Adrenal gland (tissue), 12 donors: ENCODE results near the gene CTAGE1. TPM values are rescaled to one million over a fixed set of nuclear protein-coding genes. Genes with fewer than 3 reads are reported as not detected.

Source experiments
- DNase-seq, 7 donors: peaks; one replicate each; pipeline ENCODE4 v3.0.0-alpha.2; 2019 to 2020
- H3K27ac ChIP-seq, 5 donors: fragments of 200-600 bp; sonication (generic) in 4 of 5; 1 replicate in 3 of 5; 2 replicates in 2 of 5; pipeline versions ENCODE4 v1.5.1 to v1.8.0; 2016 to 2020; ENCODE audit warnings: mild to moderate bottlenecking in 1 of 5
- H3K27me3 ChIP-seq: fragments of 200-600 bp; 2 replicates; pipeline ENCODE4 v1.8.0; 2021
- H3K36me3 ChIP-seq, 2 donors: fragments of 200-600 bp; replicated peaks in 1 of 2; 1 replicate in 1 of 2; 2 replicates in 1 of 2; pipeline versions ENCODE4 v1.5.1 to v1.8.0; 2018 to 2022
- H3K4me1 ChIP-seq, 2 donors: fragments of 200-600 bp; replicated peaks in 1 of 2; 1 replicate in 1 of 2; 2 replicates in 1 of 2; pipeline versions ENCODE4 v1.5.1 to v1.8.0; 2018 to 2021
- H3K4me3 ChIP-seq, 4 donors: fragments of 200-600 bp; sonication (generic) in 3 of 4; one replicate each; pipeline ENCODE4 v1.5.1; 2016 to 2018
- H3K9me3 ChIP-seq, 3 donors: fragments of 200-600 bp; sonication (generic) in 1 of 3; replicated peaks in 1 of 3; 1 replicate in 2 of 3; 2 replicates in 1 of 3; pipeline versions ENCODE4 v1.5.1 to v1.8.0; 2016 to 2021
- POLR2A ChIP-seq, 2 donors: fragments of 450-650 bp; IDR thresholded peaks; one replicate each; pipeline ENCODE4 v1.6.1; 2017; ENCODE audit warnings: antibody characterized with exemption in 2 of 2, mild to moderate bottlenecking in 2 of 2, moderate library complexity in 1 of 2
- WGBS, 4 donors: extraction: QIAGEN DNeasy Blood & Tissue Kit in 2 of 4; methylation state at CpG; one replicate each; pipeline versions ENCODE4 v1.1.5 to v1.1.7; 2013 to 2017; 5-methylcytosine and 5-hydroxymethylcytosine counted together
- intact Hi-C, 2 donors: fragments of 100-400 bp; cut with DNase I; formaldehyde crosslinking; loops; one replicate each; pipeline versions ENCODE4 v1.14.1 to v1.15.0; 2022 to 2023
- polyA plus RNA-seq, 3 donors: library from polyadenylated mRNA; stranded (reverse); fragments of 200-250 nt in 2 of 3; fragments of 350-450 nt in 1 of 3; fragmentation: Illumina TruSeq in 1 of 3; extraction: RNeasy Lipid Tissue Mini Kit (QIAGEN cat#74804) in 1 of 3; gene quantifications; one replicate each; pipeline ENCODE4 v1.2.3, GENCODE V29; 2013 to 2014
- total RNA-seq, 9 donors: library from RNA; depleted of rRNA in 4 of 9; stranded (reverse); fragments of >200 nt in 4 of 9; fragments of 120-200 nt in 1 of 9; fragmentation: NEBNext Ultra II Directional in 1 of 9; extraction: Animal tissue kit (Norgen Biotek cat#: 25700) in 1 of 9; gene quantifications; one replicate each; pipeline versions ENCODE4 v1.1.0 to v1.2.4, GENCODE V29; 2013 to 2023
- TF ChIP-seq, protein P1 (sequence below), 6 experiments: fragments of 450-650 bp in 4 of 6; fragments of 200-600 bp in 2 of 6; sonication (generic) in 1 of 6; IDR thresholded peaks; 1 replicate in 5 of 6; 2 replicates in 1 of 6; pipeline versions ENCODE4 v1.5.1 to v1.8.0; 2016 to 2021; ENCODE audit warnings: antibody characterized with exemption in 6 of 6, mild to moderate bottlenecking in 2 of 6, moderate library complexity in 1 of 6
- donor health status: healthy with polysubstance abuse.
- donor health status: Bipolar disorder and iron deficiency.
- donor health status: DM: yes; HTN: yes; CAD: no.
- donor health status: DM: no; HTN: no; CAD: no.
- donor health status: DM: no; HTN: no; CAD: no.
- donor health status: DM: yes; HTN: yes; CAD: no.

Gene CTAGE1
- total and polyA plus RNA-seq, 12 donors, result under 0.01 to 0.14 (median 0.04) TPM; not detected in 9

DNA sequence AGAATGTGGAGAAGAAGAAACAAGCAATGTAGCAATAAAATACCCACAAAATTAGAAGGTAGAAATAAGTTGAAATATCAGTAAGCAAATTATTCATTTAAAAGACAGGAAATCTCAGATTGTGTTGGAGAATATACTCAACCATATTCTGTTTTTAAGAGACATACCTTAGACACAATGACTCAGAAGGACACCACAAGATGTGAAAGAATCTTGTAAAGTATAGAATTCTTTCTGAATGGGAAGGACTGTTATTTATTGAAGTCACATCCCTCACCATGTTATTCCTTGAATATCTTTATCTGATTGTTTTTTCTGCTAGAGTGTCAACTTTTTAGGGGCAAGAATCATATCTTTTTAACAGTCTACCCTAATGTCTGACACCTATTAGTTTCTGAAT is 50.4 kb downstream of the CTAGE1 start:
- intact Hi-C loops, result no loop called here
- Histone ChIP-seq H3K4me1 (no peaks in the 10 kb centered on the region), H3K9me3 (no peaks in the 10 kb centered on the region), H3K27ac (no peak overlapping the region), H3K36me3 (no peaks in the 10 kb centered on the region), H3K4me3 (no peak overlapping the region), H3K27me3 (no peaks in the 10 kb centered on the region)
- no peak for DNase-seq
- TF ChIP-seq POLR2A (IDR thresholded peaks at IDR 0.05), result no peak
- TF ChIP-seq, protein P1, sequence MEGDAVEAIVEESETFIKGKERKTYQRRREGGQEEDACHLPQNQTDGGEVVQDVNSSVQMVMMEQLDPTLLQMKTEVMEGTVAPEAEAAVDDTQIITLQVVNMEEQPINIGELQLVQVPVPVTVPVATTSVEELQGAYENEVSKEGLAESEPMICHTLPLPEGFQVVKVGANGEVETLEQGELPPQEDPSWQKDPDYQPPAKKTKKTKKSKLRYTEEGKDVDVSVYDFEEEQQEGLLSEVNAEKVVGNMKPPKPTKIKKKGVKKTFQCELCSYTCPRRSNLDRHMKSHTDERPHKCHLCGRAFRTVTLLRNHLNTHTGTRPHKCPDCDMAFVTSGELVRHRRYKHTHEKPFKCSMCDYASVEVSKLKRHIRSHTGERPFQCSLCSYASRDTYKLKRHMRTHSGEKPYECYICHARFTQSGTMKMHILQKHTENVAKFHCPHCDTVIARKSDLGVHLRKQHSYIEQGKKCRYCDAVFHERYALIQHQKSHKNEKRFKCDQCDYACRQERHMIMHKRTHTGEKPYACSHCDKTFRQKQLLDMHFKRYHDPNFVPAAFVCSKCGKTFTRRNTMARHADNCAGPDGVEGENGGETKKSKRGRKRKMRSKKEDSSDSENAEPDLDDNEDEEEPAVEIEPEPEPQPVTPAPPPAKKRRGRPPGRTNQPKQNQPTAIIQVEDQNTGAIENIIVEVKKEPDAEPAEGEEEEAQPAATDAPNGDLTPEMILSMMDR (IDR thresholded peaks at IDR 0.05), result no peak

DNA sequence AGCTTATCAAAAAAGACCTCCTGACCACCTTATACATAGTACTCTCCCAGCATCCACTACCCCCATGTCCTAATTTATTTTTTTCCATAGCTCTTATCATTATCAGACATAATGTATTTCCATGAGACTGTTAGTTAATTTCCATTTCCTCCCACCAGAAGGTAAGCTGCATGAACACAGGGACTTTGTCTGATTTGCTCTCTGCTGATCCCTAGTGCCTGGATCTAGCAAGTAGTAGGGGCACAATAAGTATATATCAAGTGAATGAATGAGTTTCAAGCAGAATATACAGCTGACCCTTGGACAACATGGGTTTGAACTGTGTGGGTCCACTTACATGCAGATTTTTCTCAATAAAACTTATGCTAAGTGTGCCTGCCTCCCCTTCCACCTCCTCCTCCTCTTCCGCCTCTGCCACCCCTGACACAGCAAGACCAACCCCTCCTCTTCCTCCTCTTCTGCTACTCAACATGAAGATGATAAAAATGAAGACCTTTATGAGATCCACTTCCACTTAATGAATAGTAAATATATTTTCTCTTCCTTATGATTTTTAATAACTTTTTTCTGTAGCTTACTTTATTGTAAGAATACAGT is 53.8 kb downstream of the CTAGE1 start:
- WGBS, 4 donors, result 89 to 100% (median 94%) methylated on average over 1 of the region's 1 CpG
- TF ChIP-seq, protein P1 (IDR thresholded peaks at IDR 0.05), result peak; percentile 19 to 51 (median 30)
- TF ChIP-seq POLR2A (IDR thresholded peaks at IDR 0.05), result no peak
- Histone ChIP-seq H3K4me3 (no peak overlapping the region), H3K27me3 (no peaks in the 10 kb centered on the region), H3K4me1 (no peaks in the 10 kb centered on the region), H3K36me3 (no peaks in the 10 kb centered on the region), H3K27ac (no peak overlapping the region), H3K9me3 (no peaks in the 10 kb centered on the region)
- no peak for DNase-seq
- intact Hi-C loops, result no loop called here

Other genes with a start within 250 kb of the CTAGE1 start
- gene GATA6, start 248.3 kb downstream of the CTAGE1 start, total RNA-seq, result 100 to 1,000 TPM in 8 of 9 donors, 10 to 100 TPM in 1; 33.1 to 222 (median 141) TPM
- 10 to 100 TPM; 31.3 to 55.7 (median 48.2) TPM for gene GATA6, start 248.3 kb downstream of the CTAGE1 start, polyA plus RNA-seq